Activated CD4-positive, alpha-beta T cell treated with anti-CD3 and anti-CD28 coated beads, Interleukin-2, amount 50 U/mL, for 4 hours (primary cell): ENCODE measurements around the gene TAOK3.
"Not testable (repeated sequence)": the region's sequence is repeated elsewhere in the genome, so short reads cannot be mapped to it uniquely, and the experiment has no call there.

ENCODE experiments used
- DNase-seq, 2 experiments: peaks; one replicate each; pipeline ENCODE4 v3.0.0-alpha.2; 2020

Gene TAOK3

DNA sequence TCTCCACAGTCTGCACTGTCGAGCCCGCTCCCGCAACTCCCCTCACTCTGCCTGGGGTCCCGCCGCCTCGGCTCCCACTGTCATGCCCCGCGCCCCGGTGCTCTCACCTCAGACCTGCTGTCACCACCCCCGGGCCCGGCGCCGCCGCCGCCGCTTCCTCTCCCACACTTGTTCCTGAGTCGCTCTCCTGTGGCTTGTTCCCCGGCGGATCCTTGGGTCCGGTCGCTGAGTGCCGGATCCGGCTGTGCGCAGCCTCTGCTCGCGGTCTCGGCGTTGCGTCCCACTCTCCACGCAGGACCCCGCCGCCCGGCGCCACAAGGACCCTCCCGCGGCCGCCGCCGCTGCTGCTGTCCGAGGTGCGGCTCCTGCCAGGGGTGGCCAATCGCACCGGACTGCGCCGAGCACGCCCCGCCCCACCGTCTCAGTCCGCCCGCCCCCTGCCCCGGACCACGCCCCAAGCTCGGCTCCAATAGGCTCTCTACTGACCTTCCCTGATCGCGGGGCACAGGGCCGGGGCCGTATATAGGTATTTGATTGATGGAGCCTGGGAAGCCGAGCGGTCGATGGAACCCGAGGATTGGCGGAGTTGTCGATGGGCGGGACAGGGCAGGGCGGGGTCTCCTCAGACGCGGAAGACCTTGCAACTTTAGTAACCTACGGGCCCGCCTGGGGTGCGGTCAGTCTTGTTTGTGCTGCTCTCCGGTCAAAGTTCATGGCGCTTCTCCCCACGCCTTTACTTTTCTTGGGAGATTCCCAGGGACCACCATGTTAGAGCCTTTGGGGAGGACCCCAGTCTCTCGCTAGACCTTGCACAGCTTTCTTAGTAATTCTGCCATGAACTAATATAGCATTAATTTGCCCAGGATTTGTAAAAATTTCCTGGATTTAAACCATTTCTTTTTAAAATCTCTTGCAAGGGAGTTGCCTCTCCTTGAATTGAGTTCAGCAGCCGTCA, at the start of gene TAOK3:
Gene TAOK3 (minus strand): TSS at position 367 of the 955 bp plus-strand sequence. CDS start 117,340 bp downstream, outside the sequence.
- DNase-seq: peak; percentile 96 to 97

GRCh38 chr12:118420673-118421072, 48.0 kb upstream of the TAOK3 start:
- DNase-seq: no peak

GRCh38 chr12:118418385-118419057, 45.8 kb upstream of the TAOK3 start:
- DNase-seq: no peak

DNA sequence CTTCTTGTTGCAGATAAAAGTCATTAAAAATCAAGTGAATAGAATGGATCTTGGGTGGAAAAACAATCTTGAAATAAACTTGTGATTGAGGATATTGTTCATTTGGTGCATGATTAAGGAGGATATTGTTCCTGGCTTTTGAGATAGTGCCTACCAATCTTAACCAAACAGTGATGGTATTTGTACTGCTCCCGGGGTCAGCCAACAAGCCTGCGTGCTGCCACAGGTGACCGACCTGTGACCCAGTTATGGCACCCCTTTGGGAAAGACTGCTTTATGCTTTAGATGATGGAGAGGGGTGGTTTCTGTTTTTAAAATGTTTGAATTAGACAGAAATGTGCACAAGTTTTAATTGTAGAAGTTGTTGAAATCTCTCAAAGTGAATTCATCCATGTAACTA, 45.2 kb upstream of the TAOK3 start:
- DNase-seq: no peak

- no peak for DNase-seq
Measured at GRCh38 chr12:118409834-118410233, 37.1 kb upstream of the TAOK3 start.

- DNase-seq: not testable (repeated sequence)
Measured at GRCh38 chr12:118408241-118408640, 35.5 kb upstream of the TAOK3 start.

- peak; percentile 34 to 51 for DNase-seq
Measured at GRCh38 chr12:118404876-118405521, 32.3 kb upstream of the TAOK3 start.

DNA sequence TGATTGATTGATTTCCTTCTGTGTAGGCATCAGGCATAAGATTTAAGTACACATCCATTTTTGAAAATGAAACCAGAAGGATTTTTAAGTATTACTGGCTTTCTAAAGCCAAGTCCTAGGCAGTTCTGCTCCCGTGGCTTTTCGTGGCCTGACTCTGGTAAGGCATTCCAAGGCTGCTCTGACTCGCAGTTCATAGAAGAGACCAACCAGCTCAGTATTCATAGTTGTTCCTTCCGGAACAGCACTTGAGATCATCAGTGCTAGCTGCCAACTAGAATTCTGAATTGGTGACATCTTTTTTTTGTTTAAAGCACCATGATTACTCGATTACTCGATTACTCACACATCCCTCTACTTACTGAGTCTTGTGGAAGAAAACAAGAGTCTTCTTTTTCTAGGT, 29.5 kb upstream of the TAOK3 start:
- no peak for DNase-seq

- DNase-seq: no peak
Measured at GRCh38 chr12:118398940-118399339, 26.2 kb upstream of the TAOK3 start.

GRCh38 chr12:118398524-118398923, 25.8 kb upstream of the TAOK3 start:
- DNase-seq: no peak

GRCh38 chr12:118397708-118398440, 25.2 kb upstream of the TAOK3 start:
- no peak for DNase-seq

DNA sequence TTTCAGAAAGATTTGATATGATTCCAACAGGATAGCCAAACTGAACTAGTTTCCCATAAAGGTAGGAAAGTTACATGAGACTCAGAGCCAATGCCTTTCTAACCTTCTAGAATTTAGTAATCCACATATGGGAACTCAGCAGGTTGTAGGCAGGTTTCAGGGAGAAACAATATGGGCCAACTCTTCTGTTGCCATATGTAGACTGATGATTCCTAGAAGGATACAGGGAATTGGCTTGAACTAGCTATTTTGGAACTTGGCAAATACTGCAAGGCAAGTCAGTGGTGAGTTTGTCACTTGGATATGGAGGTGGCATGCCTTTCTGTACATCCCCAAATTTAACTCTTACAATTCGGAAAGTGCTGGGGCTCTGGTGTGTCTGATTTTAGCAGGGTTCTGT, 19.1 kb upstream of the TAOK3 start:
- no peak for DNase-seq

GRCh38 chr12:118391424-118391823, 18.7 kb upstream of the TAOK3 start:
- no peak for DNase-seq

DNA sequence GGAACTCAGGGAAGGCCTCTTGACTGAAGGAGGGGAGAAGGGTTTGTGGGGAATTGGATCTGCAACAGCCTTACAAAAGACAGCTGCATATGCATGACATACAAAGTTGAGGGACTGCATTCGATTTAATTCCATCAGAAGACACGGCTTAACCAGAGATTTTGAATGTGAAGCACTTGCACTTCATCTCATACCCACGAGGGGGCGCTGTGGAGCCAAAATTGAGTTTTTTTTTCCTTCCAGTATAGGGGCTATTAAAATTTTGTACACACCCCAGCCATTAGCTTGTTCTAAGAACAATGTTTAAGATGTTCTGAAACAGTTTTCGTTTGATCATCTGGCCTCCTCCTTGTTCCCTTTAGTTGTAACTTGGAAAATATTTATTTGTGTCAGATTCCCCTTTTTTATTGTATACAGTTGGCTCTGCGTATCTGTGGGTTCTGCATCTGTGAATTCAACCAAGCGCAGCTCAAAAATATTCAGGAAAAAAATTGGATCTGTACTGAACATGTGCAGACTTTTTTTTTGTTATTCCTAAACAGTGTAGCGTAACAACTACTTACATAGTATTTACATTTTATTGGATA, 5.3 kb upstream of the TAOK3 start:
- DNase-seq: peak; percentile 71 to 78

DNA sequence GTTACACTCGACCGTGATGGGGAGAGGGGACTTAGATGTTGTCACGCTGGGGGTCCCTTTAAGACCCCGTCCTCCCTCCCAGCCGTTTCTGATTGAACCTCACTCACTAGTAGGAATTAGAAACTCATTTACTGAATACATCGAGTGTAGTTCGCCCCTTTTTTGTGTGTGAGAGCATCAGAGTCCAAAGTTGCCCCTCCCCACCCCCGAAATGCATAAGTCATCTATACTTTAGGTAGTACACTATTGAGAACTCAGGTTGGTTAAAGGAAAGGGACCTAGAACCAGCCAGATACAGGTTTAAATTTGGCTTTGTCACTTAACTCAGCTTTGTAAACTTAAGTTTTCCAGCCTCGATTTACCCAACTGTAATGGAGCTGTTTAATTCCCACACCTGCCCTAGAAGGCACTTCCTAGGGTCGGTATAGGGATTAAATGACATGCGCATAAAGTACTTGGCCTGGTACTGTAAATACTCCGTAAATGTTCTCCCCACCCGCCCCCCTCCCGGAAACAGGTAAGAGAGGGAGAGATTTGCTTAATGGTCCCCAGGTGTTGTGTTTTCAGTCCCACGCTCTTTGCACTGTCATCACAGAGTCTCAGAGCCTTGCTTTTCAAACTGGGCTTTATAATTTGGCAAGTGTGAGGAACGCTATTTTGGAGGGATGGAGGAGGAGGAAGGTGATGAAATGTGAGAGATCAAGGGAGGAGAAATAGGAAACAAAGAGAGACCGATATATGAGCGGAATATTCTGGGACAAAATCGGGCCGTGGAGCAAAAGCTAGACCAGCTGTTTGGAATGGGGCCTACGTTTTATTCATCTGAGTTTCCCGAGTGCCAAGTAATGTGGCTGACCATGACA, 4.5 kb upstream of the TAOK3 start:
- no peak for DNase-seq

- DNase-seq: peak; percentile 92 to 95
Measured at GRCh38 chr12:118376089-118377020, 3.6 kb upstream of the TAOK3 start, which contains the start of gene SUDS3. Gene SUDS3, plus strand, starts transcription at chr12:118376555. Its CDS starts 137 bp downstream, at chr12:118376692.

GRCh38 chr12:118375348-118375747, 2.6 kb upstream of the TAOK3 start:
- DNase-seq: no peak

DNA sequence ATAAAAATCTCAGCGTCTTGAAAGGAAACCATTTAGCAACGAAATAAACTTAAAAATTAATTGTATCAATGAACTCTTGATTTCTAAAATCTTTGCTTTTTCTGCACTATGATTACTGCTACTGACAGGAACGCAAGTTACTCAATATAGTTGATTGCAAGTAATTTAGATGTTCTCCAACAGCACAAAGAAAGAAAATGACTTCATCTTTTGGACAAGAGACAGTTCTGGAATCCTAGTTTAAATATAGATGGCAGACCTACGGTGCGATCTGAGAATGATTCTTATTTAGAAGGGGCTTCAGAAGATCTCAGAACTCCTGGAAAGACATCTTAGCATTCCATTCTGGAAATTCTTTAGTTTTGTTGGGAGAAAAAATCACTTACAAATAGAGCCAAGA, 2.2 kb upstream of the TAOK3 start:
- no peak for DNase-seq

DNA sequence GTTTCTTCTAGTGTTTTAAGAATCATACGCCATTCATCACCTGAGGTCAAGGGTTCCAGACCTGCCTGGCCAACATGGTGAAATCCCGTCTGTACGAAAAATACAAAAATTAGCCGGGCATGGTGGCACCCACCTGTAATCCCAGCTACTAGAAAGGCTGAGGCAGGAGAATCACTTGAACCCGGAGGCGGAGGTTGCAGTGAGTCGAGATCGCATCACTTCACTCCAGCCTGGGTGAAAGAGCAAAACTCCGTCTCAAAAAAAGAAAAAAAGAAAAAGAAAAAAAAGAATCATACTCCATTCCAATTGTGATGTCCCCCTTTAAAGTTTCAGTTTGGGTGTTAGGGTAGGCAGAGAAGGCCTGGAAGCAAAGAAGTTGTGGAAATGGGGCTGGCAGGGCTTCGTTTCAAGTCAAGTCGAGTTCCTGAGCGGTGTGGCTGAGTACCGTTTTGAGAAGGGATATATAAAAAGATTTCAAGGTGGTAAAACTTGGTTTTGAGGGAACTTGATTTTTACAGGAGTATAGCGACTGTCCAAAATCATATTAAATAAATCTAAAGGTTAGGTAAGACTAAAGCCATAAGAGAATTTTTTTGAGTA, 1.5 kb upstream of the TAOK3 start:
- DNase-seq: no peak

- no peak for DNase-seq
Measured at GRCh38 chr12:118373616-118374015, 909 bp upstream of the TAOK3 start.
